Measurements from ENCODE around the gene DCHS1.

The DCHS1 gene

GRCh38 chr11:6682936-6683861 lies 27.6 kb upstream of the DCHS1 start, which contains the start of gene MRPL17:
Gene MRPL17 (minus strand): TSS chr11:6683340. CDS start chr11:6683296, 44 bp downstream.
- DNase-seq (ENCODE audit: insufficient read length, low spot score) (peak; percentile 93), FAIRE-seq (peak; percentile 90)
- TF ChIP-seq POLR2A (IDR thresholded peaks at IDR 0.05; ENCODE audit: low read depth, low read length): peak; percentile 98

DNA sequence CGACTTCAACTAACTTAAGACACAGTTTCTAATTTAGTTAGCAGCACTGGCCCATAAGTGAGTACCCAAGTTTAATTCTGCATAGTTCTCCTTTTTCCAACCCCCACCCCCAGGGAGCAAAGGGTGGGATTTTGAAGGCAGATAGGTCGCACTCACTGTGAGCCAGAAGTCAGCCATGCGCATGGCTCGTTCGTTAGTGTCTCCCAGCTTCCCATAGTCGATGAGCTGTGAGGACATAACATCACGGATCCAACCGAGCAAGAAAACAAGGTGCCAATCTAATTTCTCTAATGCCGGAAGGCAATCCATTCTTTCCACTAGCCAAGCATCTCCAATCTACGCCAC lies 27.0 kb upstream of the DCHS1 start:
- no peak for DNase-seq (ENCODE audit: insufficient read length, low spot score)
- no peak for TF ChIP-seq POLR2A (IDR thresholded peaks at IDR 0.05; ENCODE audit: low read depth, low read length)
- FAIRE-seq: no peak

DNA sequence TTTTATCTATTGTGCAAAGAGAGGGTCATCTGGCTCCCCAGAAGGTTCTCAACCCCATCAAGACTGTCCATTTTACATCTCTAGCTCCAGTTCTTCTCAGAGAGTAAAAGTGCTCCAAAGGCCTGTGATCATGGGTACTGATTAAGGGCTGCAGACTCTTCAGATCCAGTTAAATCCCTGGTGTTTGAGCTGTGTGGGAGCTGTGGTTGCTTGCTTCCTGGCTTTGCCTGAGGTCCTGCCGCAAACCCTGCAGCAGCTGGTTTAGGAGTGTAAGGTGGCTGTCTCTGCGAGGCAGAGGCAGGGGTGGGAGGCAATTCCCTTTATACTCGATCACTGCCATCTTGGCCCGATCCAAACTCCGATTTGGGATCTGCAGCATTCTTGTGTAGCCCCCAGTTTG lies 26.3 kb upstream of the DCHS1 start:
- FAIRE-seq: no peak
- DNase-seq (ENCODE audit: insufficient read length, low spot score): no peak
- no peak for TF ChIP-seq POLR2A (IDR thresholded peaks at IDR 0.05; ENCODE audit: low read depth, low read length)

- no peak for FAIRE-seq
- no peak for DNase-seq (ENCODE audit: insufficient read length, low spot score)
- no peak for TF ChIP-seq POLR2A (IDR thresholded peaks at IDR 0.05; ENCODE audit: low read depth, low read length)
Observed at GRCh38 chr11:6681505-6681904, 25.9 kb upstream of the DCHS1 start.

DNA sequence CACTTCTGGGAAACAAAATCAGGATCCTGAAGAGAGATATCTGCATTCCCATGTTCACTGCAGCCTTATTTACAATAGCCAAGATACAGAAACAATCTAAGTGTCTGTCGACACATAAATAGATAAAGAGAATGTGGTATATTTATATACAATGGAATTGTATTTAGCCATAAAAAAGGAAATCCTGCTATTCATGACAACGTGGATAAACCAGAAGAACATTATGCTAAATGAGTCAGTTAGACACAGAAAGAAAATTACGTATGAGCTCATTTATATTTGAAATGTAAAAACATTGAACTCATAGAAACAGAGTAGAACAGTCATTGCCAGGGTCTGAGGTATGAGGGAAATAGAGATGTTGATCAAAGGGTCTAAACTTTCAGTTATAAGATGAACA lies 21.4 kb upstream of the DCHS1 start:
- no peak for DNase-seq (ENCODE audit: insufficient read length, low spot score)
- FAIRE-seq: no peak
- no peak for TF ChIP-seq POLR2A (IDR thresholded peaks at IDR 0.05; ENCODE audit: low read depth, low read length)

DNA sequence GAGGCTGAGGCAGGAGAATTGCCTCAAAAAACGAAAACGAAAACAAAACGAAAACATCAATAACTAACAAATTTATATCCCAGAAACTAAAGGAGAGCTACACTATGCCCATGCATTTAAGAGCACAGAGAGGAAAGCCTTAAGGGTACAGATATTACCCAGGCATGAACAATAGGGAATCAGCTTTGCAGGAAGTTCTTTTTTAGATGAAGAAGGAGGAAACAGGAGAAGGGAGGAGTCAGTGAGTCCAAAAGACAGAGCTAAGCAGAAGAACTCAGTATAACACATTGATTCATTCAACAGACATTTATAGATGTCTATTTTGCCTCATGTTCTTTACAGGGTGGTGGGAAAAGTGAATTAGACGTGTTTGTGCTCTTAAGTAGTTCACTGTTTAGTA lies 19.3 kb upstream of the DCHS1 start:
- TF ChIP-seq POLR2A (IDR thresholded peaks at IDR 0.05; ENCODE audit: low read depth, low read length): no peak
- FAIRE-seq (peak; percentile 55), DNase-seq (ENCODE audit: insufficient read length, low spot score) (no peak)

DNA sequence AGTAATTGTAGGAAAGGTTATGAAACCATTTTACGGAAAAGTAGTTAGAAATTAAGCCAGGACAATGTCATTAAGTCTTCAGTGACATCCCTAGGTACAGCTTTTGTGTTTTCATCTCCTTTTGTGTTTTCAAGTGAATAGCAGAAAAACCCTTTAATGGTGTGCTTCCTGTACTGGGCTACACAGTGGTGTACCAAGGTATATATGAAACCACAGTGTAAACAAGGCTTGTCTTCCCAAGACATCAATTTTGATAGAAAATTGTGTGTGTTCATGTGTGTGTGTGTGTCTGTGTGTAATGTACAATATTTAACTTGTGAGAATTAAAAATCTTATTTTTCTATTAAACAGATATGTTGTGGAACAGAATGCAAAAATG lies 18.6 kb upstream of the DCHS1 start:
- DNase-seq (ENCODE audit: insufficient read length, low spot score): no peak
- FAIRE-seq: no peak
- TF ChIP-seq POLR2A (IDR thresholded peaks at IDR 0.05; ENCODE audit: low read depth, low read length): no peak

DNA sequence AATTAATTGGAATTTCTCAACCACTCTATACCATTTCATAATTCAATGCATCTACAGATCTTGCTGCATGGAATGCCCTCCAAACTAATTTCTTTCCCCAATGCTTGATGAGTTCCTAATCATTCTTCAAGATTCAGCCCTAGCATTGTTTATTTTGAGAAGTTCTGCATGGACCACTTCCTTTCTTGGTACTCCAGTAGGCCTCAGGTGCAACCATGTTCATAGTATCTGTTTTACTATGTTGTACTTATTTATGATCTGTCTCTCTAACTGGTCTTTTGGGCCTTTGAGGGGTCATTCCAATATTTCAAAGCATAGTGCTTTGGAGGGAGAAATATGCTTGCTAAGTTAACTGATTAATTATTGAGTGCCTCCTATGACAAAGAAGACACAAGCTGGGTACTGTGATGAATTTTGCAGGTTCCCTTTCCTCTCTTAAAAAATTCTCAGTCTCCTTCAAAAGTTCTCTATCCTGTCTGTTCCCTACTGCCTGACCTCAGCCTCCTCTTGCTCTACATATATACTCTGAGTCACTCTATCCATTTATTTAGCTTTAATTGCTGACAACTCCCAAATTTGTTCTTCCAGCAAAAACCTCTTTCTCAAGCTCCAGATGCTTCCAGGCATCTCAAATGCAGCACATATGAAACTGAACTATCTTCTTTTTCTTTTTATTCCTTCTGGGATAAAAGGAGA lies 18.1 kb upstream of the DCHS1 start:
- no peak for TF ChIP-seq POLR2A (IDR thresholded peaks at IDR 0.05; ENCODE audit: low read depth, low read length)
- FAIRE-seq: peak; percentile 52
- DNase-seq (ENCODE audit: insufficient read length, low spot score): no peak

DNA sequence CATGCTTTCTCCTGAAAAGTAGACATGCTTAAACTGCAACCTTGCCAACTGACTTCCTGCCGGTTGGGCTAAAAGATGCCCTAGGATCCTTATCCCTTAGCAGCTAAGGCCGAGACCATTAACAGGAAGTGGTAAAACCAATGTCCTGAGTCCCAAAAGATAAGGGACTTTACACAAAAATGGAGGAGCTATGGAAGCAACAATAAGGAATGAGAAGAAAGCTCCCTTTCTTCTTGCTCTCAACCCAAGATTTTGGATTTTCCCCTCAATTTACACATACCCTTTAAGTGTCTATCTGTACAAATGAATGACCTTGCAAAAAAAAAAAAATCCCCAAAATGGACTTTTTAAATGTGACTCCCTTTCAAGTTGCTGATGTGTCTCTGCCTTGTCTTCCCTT lies 16.4 kb upstream of the DCHS1 start:
- no peak for TF ChIP-seq POLR2A (IDR thresholded peaks at IDR 0.05; ENCODE audit: low read depth, low read length)
- FAIRE-seq (no peak), DNase-seq (ENCODE audit: insufficient read length, low spot score) (no peak)

DNA sequence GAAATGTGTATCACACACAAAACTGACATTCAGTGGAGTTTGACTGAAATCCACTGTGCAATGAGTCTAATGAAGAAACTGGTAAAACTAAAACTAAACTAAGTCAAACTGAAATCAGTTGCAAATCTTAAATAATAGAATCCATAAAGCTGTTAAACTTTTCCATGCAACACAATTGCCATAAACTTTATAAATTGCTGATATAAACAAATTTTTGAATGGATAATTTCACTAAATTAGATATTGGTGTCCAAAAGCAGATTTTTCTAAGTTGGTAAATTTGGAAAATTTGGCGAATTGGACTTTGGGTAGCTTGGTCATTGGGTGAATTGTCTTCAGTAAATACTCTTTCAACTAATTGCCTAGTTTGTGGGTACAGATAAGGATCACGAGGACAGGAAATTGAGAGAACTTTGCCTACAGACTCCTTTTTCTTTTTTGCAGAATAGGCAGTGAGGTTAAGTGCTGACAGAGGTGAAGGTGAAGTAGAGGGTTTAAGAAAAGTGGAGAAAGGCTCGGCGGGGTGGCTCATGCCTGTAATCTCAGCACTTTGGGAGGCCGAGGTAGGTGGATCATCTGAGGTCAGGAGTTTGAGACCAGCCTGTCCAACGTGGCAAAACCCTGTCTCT lies 14.7 kb upstream of the DCHS1 start:
- TF ChIP-seq POLR2A (IDR thresholded peaks at IDR 0.05; ENCODE audit: low read depth, low read length): no peak
- no peak for FAIRE-seq
- DNase-seq (ENCODE audit: insufficient read length, low spot score): no peak

DNA sequence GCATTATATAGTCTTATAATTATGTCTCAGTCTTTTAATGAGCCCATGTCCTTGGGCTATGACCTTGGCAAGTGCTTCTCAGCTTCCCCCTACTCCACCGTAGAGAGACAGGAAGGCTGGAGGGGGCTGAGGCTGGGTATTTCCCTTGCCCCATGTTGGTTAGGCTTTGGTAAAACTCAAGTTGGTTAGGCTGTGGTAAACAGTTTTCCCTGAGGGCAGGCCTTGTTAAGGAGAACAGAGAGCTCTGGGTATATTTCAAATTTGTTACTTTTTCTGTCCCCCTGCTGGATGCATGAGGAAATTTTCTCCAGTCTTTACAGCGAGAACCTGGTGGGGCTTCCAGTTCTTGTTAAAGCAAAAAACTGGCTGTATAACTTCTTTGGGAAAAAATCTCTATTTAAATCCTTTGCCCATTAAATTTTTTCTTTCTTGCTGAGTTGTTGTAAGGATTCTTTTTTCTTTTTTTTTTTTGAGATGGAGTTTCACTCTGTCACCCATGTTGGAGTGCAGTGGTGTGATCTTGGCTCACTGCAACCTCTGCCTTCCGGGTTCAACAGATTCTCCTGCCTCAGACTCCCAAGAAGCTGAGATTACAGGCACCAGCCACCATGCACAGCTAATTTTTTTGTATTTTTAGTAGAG lies 12.2 kb upstream of the DCHS1 start:
- FAIRE-seq: no peak
- no peak for TF ChIP-seq POLR2A (IDR thresholded peaks at IDR 0.05; ENCODE audit: low read depth, low read length)
- no peak for DNase-seq (ENCODE audit: insufficient read length, low spot score)

DNA sequence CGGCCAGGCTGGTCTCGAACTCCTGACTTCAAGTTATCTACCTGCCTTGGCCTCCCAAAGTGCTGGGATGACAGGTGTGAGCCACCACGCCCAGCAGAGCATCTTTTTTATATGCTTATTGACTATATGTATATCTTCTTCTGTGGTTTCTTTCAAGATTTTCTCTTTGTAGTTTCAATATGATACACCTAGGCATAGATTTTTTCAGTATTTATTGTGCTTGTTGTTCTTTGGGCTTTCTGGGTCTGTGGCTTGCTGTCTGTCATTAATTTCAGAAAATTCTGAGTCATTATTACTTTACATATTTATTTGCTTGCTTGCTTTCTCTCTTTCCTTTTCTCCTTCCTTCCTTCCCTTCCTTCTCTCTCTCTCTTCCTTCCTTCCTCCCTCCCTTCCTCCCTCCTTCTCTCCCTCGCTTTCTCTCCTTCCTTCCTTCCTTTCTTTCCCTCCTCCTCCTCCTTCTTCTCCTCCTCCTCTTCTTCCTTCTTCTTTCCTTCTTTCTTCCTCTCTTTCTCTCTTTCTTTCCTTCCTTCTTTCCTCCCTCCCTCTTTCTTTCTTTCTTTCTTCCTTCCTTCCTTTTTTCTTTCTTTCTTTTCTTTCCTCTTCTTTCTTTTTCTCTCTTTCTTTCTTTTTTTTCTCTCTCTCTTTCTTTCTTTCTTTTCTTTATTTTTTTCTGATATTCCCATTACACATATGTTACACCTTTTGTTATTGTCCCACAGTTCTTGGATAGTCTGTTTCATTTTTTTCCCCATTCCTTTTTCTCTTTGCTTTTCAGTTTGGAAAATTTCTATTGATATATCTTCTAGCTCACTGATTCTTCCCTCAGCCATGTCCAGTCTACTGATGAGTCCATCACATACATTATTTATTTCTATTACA lies 10.9 kb upstream of the DCHS1 start:
- DNase-seq (ENCODE audit: insufficient read length, low spot score) (no peak), FAIRE-seq (no peak)
- no peak for TF ChIP-seq POLR2A (IDR thresholded peaks at IDR 0.05; ENCODE audit: low read depth, low read length)

GRCh38 chr11:6664551-6664950 lies 8.9 kb upstream of the DCHS1 start:
- DNase-seq (ENCODE audit: insufficient read length, low spot score) (no peak), FAIRE-seq (no peak)
- no peak for TF ChIP-seq POLR2A (IDR thresholded peaks at IDR 0.05; ENCODE audit: low read depth, low read length)
